Peyer's patch (tissue), 4 donors: ENCODE measurements around the gene CDK5RAP3.

Experiments
- CTCF ChIP-seq, 6 experiments: fragments of 450-650 bp in 4 of 6; fragments of 200-600 bp in 2 of 6; sonication (generic) in 1 of 6; IDR thresholded peaks; one replicate each; pipeline ENCODE4 v1.5.1; 2017 to 2019; ENCODE audit warnings: antibody characterized with exemption in 6 of 6, mild to moderate bottlenecking in 3 of 6, moderate library complexity in 1 of 6
- POLR2A ChIP-seq, 2 donors: fragments of 450-650 bp; IDR thresholded peaks; one replicate each; pipeline ENCODE4 v1.5.1; 2017; ENCODE audit warnings: antibody characterized with exemption in 2 of 2, mild to moderate bottlenecking in 2 of 2, moderate library complexity in 2 of 2

GRCh38 chr17:47978324-47978723 lies 7.4 kb downstream of the CDK5RAP3 start:
- TF ChIP-seq CTCF (IDR thresholded peaks at IDR 0.05): peak; percentile 31 to 64 (median 54)
- no peak for TF ChIP-seq POLR2A (IDR thresholded peaks at IDR 0.05)
